ENCODE results near the gene YBX3. TPM values are rescaled to one million over a fixed set of nuclear protein-coding genes. Genes with fewer than 3 reads are reported as not detected.

The YBX3 gene
- total RNA-seq, 2 experiments from 2014 or later: 35.9 to 37.4 TPM

DNA sequence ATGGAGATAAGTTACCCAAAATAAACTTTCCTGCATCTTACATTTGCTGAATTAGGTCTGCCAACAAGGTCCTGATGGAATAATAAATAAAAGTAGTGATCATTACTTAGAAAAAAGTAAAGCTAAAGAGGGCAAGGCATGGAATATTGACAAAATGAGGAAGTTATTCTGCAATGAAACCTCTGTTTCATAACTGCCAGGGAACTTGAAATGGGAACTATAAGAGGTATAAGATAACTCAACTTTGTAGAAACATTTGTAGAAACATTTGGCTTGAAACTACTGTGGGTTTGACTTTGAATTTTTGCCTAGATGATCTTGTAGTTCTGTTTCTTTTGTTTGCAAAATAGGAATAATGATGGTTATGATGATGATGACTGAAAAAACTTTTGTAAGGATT lies 18.7 kb upstream of the YBX3 start:
- H3K4me1 Mint-ChIP-seq (ENCODE audit: low read depth): no peaks in the 10 kb centered on the region
- no peaks in the 10 kb centered on the region for H3K9me3 ChIP-seq (ENCODE audit: control insufficient read depth in 1 of 2, insufficient read depth in 1 of 2, low read length in 2 of 2)
- no peak for DNase-seq
- H3K4me3 ChIP-seq (ENCODE audit: low read length): no peak overlapping the region
- CTCF ChIA-PET: no interaction called here
- peaks cover 10% of the 10 kb centered on the region for H3K27me3 Mint-ChIP-seq
- H3K27ac Mint-ChIP-seq: no peak overlapping the region
- no peak for ATAC-seq (ENCODE audit: poor library complexity)
- intact Hi-C loops (cut with DNase I, micrococcal nuclease): no loop called here
- H3K27me3 ChIP-seq (ENCODE audit: control insufficient read depth in 1 of 2, insufficient read depth in 2 of 2, low read length in 2 of 2): no peaks in the 10 kb centered on the region
- no peak overlapping the region for H3K4me3 Mint-ChIP-seq
- H3K36me3 Mint-ChIP-seq (ENCODE audit: low read depth): no peaks in the 10 kb centered on the region
- no peaks in the 10 kb centered on the region for H3K36me3 ChIP-seq (ENCODE audit: insufficient read depth, low read length)
- H3K27ac ChIP-seq (ENCODE audit: low read depth in 1 of 2, low read length in 2 of 2): no peak overlapping the region
- no peaks in the 10 kb centered on the region for H3K4me1 ChIP-seq (ENCODE audit: insufficient read depth, low read length)
- H3K9me3 Mint-ChIP-seq: no peaks in the 10 kb centered on the region
- TF ChIP-seq, protein P1, sequence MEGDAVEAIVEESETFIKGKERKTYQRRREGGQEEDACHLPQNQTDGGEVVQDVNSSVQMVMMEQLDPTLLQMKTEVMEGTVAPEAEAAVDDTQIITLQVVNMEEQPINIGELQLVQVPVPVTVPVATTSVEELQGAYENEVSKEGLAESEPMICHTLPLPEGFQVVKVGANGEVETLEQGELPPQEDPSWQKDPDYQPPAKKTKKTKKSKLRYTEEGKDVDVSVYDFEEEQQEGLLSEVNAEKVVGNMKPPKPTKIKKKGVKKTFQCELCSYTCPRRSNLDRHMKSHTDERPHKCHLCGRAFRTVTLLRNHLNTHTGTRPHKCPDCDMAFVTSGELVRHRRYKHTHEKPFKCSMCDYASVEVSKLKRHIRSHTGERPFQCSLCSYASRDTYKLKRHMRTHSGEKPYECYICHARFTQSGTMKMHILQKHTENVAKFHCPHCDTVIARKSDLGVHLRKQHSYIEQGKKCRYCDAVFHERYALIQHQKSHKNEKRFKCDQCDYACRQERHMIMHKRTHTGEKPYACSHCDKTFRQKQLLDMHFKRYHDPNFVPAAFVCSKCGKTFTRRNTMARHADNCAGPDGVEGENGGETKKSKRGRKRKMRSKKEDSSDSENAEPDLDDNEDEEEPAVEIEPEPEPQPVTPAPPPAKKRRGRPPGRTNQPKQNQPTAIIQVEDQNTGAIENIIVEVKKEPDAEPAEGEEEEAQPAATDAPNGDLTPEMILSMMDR (IDR thresholded peaks at IDR 0.05): no peak
- POLR2A ChIA-PET: no interaction called here

DNA sequence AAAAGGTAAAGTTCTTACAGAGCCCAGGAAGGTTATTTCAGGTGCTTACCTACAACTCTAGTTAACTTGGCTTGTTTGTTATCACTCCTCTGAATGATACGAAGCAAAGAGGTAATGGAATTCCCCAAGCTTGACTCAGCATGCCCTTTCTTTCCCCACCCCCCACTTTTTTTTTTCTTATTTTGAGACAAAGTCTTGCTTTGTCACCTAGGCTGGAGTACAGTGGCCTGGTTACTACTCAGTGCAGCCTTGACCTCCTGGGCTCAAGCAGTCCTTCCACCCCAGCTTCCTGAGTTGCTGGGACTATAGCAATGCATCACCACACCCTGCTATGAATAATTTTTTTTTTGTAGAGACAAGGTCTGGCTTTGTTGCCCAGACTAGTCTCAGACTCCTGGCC lies 17.1 kb upstream of the YBX3 start:
- Histone ChIP-seq H3K4me3 (ENCODE audit: low read length) (no peak overlapping the region), H3K4me1 (ENCODE audit: insufficient read depth, low read length) (no peaks in the 10 kb centered on the region), H3K36me3 (ENCODE audit: insufficient read depth, low read length) (no peaks in the 10 kb centered on the region), H3K27me3 (ENCODE audit: control insufficient read depth in 1 of 2, insufficient read depth in 2 of 2, low read length in 2 of 2) (peaks cover 2% of the 10 kb centered on the region in 2 experiments), H3K9me3 (ENCODE audit: control insufficient read depth in 1 of 2, insufficient read depth in 1 of 2, low read length in 2 of 2) (no peaks in the 10 kb centered on the region), H3K27ac (ENCODE audit: low read depth in 1 of 2, low read length in 2 of 2) (no peak overlapping the region)
- TF ChIP-seq, protein P1 (IDR thresholded peaks at IDR 0.05): no peak
- Mint-ChIP-seq H3K9me3 (no peaks in the 10 kb centered on the region), H3K27ac (no peak overlapping the region), H3K4me1 (ENCODE audit: low read depth) (no peaks in the 10 kb centered on the region), H3K36me3 (ENCODE audit: low read depth) (no peaks in the 10 kb centered on the region), H3K27me3 (no peaks in the 10 kb centered on the region), H3K4me3 (no peak overlapping the region)
- CTCF ChIA-PET: no interaction called here
- no peak for DNase-seq
- intact Hi-C loops (cut with DNase I, micrococcal nuclease): no loop called here
- POLR2A ChIA-PET: no interaction called here
- no peak for ATAC-seq (ENCODE audit: poor library complexity)

DNA sequence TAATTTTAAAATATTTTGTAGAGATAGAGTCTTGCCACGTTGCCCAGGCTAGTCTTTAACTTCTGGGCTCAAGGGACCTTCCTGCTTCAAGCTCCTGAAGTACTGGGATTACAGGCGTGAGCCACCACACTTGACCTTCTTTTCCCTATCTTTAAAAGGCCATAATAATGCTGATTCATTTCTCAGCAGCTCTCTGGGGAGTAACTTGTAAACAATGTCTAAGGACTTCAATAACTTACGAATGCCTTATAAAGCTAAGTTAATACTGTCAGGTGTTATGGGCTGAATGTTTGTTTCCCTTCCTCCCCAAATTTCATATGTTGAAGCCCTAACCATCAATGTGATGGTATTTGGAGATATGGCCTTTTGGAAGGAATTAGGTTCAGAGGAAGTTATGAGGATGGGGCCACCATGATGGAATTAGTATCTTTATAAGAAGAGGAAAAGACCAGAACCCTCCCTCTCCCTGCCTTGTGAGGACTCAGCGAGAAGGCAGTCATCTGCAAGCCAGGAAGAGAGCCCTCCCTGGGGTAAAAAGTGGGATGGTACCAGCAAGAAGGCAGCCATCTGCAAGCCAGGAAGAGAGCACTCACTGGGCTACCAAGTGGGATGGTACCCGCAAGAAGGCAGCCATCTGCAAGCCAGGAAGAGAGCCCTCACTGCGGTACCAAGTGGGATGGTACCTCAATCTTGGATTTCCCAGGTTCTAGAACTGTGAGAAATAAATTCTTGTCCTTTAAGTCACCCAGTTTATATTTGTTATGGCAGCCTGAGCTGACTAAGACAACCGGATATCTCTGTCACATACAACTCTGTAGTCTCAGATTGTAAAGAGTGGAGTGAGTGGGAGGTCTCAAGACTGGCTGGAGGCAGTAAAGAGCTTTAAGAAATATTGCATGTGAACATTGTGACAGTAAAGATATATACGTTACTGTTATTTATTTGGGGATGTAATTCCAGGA lies 16.3 kb upstream of the YBX3 start:
- Mint-ChIP-seq H3K4me3 (no peak overlapping the region), H3K9me3 (no peaks in the 10 kb centered on the region), H3K27ac (no peak overlapping the region), H3K4me1 (ENCODE audit: low read depth) (no peaks in the 10 kb centered on the region), H3K27me3 (no peaks in the 10 kb centered on the region), H3K36me3 (ENCODE audit: low read depth) (no peaks in the 10 kb centered on the region)
- Histone ChIP-seq H3K27ac (ENCODE audit: low read depth in 1 of 2, low read length in 2 of 2) (no peak overlapping the region), H3K4me3 (ENCODE audit: low read length) (no peak overlapping the region), H3K9me3 (ENCODE audit: control insufficient read depth in 1 of 2, insufficient read depth in 1 of 2, low read length in 2 of 2) (no peaks in the 10 kb centered on the region), H3K36me3 (ENCODE audit: insufficient read depth, low read length) (no peaks in the 10 kb centered on the region), H3K27me3 (ENCODE audit: control insufficient read depth in 1 of 2, insufficient read depth in 2 of 2, low read length in 2 of 2) (peaks cover 2 to 4% of the 10 kb centered on the region in 2 experiments), H3K4me1 (ENCODE audit: insufficient read depth, low read length) (no peaks in the 10 kb centered on the region)
- ChIA-PET POLR2A (no interaction called here), CTCF (interaction anchor here (0.5 kb wide), 1 partner anchor 69 kb away, joined by 4 read pairs; no protein-coding TSS in a partner anchor)
- no peak for DNase-seq
- no peak for ATAC-seq (ENCODE audit: poor library complexity)
- intact Hi-C loops (cut with DNase I, micrococcal nuclease): no loop called here
- TF ChIP-seq, protein P1 (IDR thresholded peaks at IDR 0.05): no peak
